Skin epidermis (tissue), 12 donors: ENCODE data around the gene UQCRH.
"Not testable (repeated sequence)": the region's sequence is repeated elsewhere in the genome, so short reads cannot be mapped to it uniquely, and the experiment has no call there.

Experiments
- H3K27ac ChIP-seq, 21 experiments: fragments of 200-600 bp; sonication (generic) in 11 of 21; one replicate each; pipeline ENCODE4 v1.5.0; 2020; ENCODE audit warnings: mild to moderate bottlenecking in 3 of 21, inconsistent platforms in 2 of 21, moderate library complexity in 2 of 21
- H3K4me3 ChIP-seq, 7 experiments: fragments of 200-600 bp; sonication (generic) in 2 of 7; one replicate each; pipeline ENCODE4 v1.5.0; 2020; ENCODE audit warnings: inconsistent platforms in 2 of 7, mild to moderate bottlenecking in 2 of 7, moderate library complexity in 1 of 7

The UQCRH gene

DNA sequence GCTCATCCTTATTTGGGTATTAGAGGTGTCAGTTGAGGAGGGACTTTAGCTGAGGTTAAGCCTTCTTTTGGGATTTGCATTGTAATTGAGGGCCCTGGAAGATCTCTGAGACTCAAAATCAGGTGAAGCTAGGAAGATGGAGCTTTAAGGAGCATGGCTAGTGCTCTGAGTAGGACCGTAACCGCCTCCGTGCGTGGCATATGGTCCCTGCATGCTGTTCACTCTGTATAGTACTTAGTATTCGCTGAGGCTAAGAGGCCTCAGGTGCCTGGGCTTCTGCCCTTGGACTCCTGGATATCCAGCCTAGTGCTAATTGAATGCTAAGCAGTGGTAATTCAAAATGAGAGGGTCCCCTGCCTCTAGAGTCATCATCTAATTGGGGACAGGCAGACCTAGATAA, 59.6 kb downstream of the UQCRH start:
- H3K4me3 ChIP-seq: no peak overlapping the region
- H3K27ac ChIP-seq: no peak overlapping the region

DNA sequence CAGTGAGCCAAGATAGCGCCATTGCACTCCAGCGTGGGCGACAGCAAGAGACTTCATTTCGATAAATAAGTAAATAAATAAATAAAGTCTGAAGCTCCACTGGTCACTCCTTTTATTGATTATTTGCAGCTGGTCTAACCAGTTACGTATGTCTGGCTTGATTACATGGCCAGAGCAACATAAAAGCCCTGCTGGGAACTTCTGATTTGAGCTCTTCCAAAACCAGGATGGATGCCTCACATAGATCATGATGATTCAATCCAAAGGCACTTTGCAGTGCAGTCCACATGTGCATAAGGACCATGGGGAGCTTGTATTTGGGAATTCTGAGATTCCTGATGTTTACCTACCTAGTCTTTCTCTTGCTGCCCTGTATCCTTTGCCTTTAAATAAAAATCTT, 61.1 kb downstream of the UQCRH start:
- Histone ChIP-seq H3K27ac (no peak overlapping the region), H3K4me3 (no peak overlapping the region)

DNA sequence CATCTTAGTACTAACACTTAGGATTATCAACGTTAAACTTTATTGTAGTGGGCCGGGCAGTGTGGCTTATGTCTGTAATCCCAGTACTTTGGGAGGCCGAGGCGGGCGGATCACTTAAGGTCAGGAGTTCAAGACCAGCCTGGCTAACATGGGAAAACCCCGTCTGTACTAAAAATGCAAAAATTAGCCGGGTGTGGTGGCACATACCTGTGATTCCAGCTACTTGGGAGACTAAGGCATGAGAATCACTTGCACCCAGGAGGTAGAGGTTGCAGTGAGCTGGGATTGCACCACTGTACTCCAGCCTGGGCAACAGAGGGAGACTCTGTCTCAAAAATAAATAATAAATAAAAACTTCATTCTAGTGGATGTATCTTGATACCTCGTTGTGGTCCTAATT, 62.3 kb downstream of the UQCRH start:
- not testable (repeated sequence) for H3K27ac ChIP-seq, H3K4me3 ChIP-seq
